Neural progenitor cell (in vitro differentiated cells): Measurements from ENCODE around the gene ZBTB7B. TPM values are rescaled to one million over a fixed set of nuclear protein-coding genes. Genes with fewer than 3 reads are reported as not detected.

ENCODE experiments used
- DNase-seq: peaks from one replicate; pipeline ENCODE4 v3.0.0-alpha.2; 2016; ENCODE audit warnings: low spot score
- H2AFZ ChIP-seq: fragments of 200-600 bp; sonication (generic); replicated peaks from 2 replicates; pipeline ENCODE4 v1.6.1; 2016; ENCODE audit warnings: antibody characterized with exemption
- H3F3A ChIP-seq: fragments of 200-600 bp; sonication (generic); 2 replicates; pipeline ENCODE4 v1.6.1; 2016; ENCODE audit warnings: antibody characterized with exemption, low read depth
- H3K27ac ChIP-seq: fragments of 200-600 bp; sonication (generic); 2 replicates; pipeline ENCODE4 v1.5.1; 2016; ENCODE audit warnings: mild to moderate bottlenecking
- H3K27me3 ChIP-seq: fragments of 200-600 bp; sonication (generic); 2 replicates; pipeline ENCODE4 v1.6.1; 2016; ENCODE audit warnings: mild to moderate bottlenecking, moderate library complexity
- H3K36me3 ChIP-seq: fragments of 200-600 bp; sonication (generic); 2 replicates; pipeline ENCODE4 v1.5.1; 2016
- H3K4me1 ChIP-seq: fragments of 200-600 bp; sonication (generic); 2 replicates; pipeline ENCODE4 v1.6.1; 2016; ENCODE audit warnings: mixed run types
- H3K4me2 ChIP-seq: fragments of 200-600 bp; sonication (generic); 2 replicates; pipeline ENCODE4 v1.6.1; 2016
- H3K4me3 ChIP-seq: fragments of 200-600 bp; sonication (generic); 2 replicates; pipeline ENCODE4 v1.5.1; 2016
- H3K79me2 ChIP-seq: fragments of 200-600 bp; sonication (generic); 2 replicates; pipeline ENCODE4 v1.6.1; 2016; ENCODE audit warnings: low read depth
- H3K9ac ChIP-seq: fragments of 200-600 bp; sonication (generic); 2 replicates; pipeline ENCODE4 v1.6.1; 2016
- H3K9me3 ChIP-seq: fragments of 200-600 bp; sonication (generic); 2 replicates; pipeline ENCODE4 v1.5.1; 2016; ENCODE audit warnings: low read depth
- H4K20me1 ChIP-seq: fragments of 200-600 bp; sonication (generic); 2 replicates; pipeline ENCODE4 v1.6.1; 2016; ENCODE audit warnings: low read depth
- H3K27ac Mint-ChIP-seq: 3 replicates; pipeline ENCODE4 v1.8.0; 2021; ENCODE audit warnings: mixed read lengths
- H3K27me3 Mint-ChIP-seq: 2 replicates; pipeline ENCODE4 v1.8.0; 2022; ENCODE audit warnings: low read depth, mild to moderate bottlenecking, inconsistent platforms, moderate library complexity, mixed read lengths; ENCODE audit not compliant: insufficient read depth
- H3K36me3 Mint-ChIP-seq: 3 replicates; pipeline ENCODE4 v1.8.0; 2021; ENCODE audit warnings: mixed read lengths
- H3K4me1 Mint-ChIP-seq: 3 replicates; pipeline ENCODE4 v1.8.0; 2021; ENCODE audit warnings: mixed read lengths
- H3K4me3 Mint-ChIP-seq: 3 replicates; pipeline ENCODE4 v1.8.0; 2021; ENCODE audit warnings: mild to moderate bottlenecking, moderate library complexity, mixed read lengths
- H3K9me3 Mint-ChIP-seq: 3 replicates; pipeline ENCODE4 v1.8.0; 2020; ENCODE audit warnings: mixed read lengths
- CTCF ChIP-seq: fragments of 200-600 bp; sonication (generic); IDR thresholded peaks from 2 replicates; pipeline ENCODE4 v1.5.1; 2017; ENCODE audit warnings: antibody characterized with exemption, mild to moderate bottlenecking
- EZH2 ChIP-seq: fragments of 200-600 bp; sonication (generic); IDR thresholded peaks from 2 replicates; pipeline ENCODE4 v1.6.1; 2017; ENCODE audit warnings: antibody characterized with exemption, mild to moderate bottlenecking, moderate library complexity
- EZH2phosphoT487 ChIP-seq: fragments of 200-600 bp; sonication (generic); IDR thresholded peaks from 2 replicates; pipeline ENCODE4 v1.6.1; 2017; ENCODE audit warnings: antibody characterized with exemption
- total RNA-seq: library from RNA; depleted of rRNA; stranded (reverse); fragments of >200 nt; gene quantifications from 2 replicates; pipeline ENCODE4 v1.2.3, GENCODE V29; 2015; ENCODE audit warnings: low replicate concordance

Gene ZBTB7B
- total RNA-seq, 1 donor from 2014 or later: 4.7 TPM

- no peak for TF ChIP-seq EZH2
- no peak for TF ChIP-seq CTCF
- no peak for TF ChIP-seq EZH2phosphoT487
- Mint-ChIP-seq H3K36me3 (no peaks in the 10 kb centered on the region), H3K27ac (no peak overlapping the region), H3K27me3 (peaks cover 6% of the 10 kb centered on the region), H3K9me3 (no peaks in the 10 kb centered on the region), H3K4me3 (no peak overlapping the region), H3K4me1 (peaks cover 5% of the 10 kb centered on the region)
- Histone ChIP-seq H3K4me1 (no peaks in the 10 kb centered on the region), H3K27ac (no peak overlapping the region), H3K36me3 (no peaks in the 10 kb centered on the region), H3K4me3 (no peak overlapping the region), H3K4me2 (no peak overlapping the region), H3K9me3 (no peaks in the 10 kb centered on the region), H3K79me2 (no peaks in the 10 kb centered on the region), H4K20me1 (no peaks in the 10 kb centered on the region), H2AFZ (no peak overlapping the region), H3K9ac (no peak overlapping the region), H3K27me3 (no peaks in the 10 kb centered on the region), H3F3A (no peaks in the 10 kb centered on the region)
- DNase-seq: no peak
These were observed 28.3 kb downstream of the ZBTB7B start for GRCh38 chr1:155030899-155031298.

GRCh38 chr1:155032886-155033285 is 30.3 kb downstream of the ZBTB7B start:
- Histone ChIP-seq H3K4me3 (no peak overlapping the region), H2AFZ (no peak overlapping the region), H3K27me3 (no peaks in the 10 kb centered on the region), H3F3A (no peaks in the 10 kb centered on the region), H3K79me2 (no peaks in the 10 kb centered on the region), H4K20me1 (no peaks in the 10 kb centered on the region), H3K9me3 (no peaks in the 10 kb centered on the region), H3K9ac (no peak overlapping the region), H3K27ac (no peak overlapping the region), H3K4me2 (no peak overlapping the region), H3K4me1 (peaks cover 12% of the 10 kb centered on the region), H3K36me3 (no peaks in the 10 kb centered on the region)
- no peak for TF ChIP-seq CTCF
- TF ChIP-seq EZH2: no peak
- no peak for TF ChIP-seq EZH2phosphoT487
- H3K4me3 Mint-ChIP-seq: no peak overlapping the region
- H3K36me3 Mint-ChIP-seq: no peaks in the 10 kb centered on the region
- no peak for DNase-seq
- H3K4me1 Mint-ChIP-seq: peaks cover 15% of the 10 kb centered on the region
- no peaks in the 10 kb centered on the region for H3K9me3 Mint-ChIP-seq
- peaks cover 9% of the 10 kb centered on the region for H3K27me3 Mint-ChIP-seq
- no peak overlapping the region for H3K27ac Mint-ChIP-seq

DNA sequence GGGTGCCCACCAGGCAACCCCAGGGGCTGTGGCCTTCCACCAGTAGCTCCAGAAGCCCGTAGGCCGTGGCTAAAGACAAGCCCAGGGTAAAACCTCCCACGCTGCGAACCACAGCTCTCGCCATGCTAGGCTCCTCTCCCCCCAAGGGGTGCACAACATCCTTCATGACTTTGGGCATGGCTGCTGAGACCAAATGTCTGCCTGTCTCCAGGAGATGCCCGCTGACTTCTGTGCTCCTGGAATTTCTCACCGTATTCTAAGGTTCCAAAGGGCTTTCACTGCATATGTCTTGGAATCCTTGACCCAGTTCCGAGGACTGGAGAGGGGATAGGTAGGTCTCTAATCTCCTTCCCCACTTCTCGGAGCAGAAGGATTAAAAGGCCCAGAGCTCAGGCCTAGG is 30.9 kb downstream of the ZBTB7B start, which contains the start of the genes DCST1 and DCST2:
Gene DCST1, plus strand, starts transcription at position 301 of the 400 bp plus-strand sequence. CDS start 213 bp downstream, outside the sequence.
Gene DCST2, minus strand, starts transcription at position 258 of the 400 bp plus-strand sequence. Its CDS starts 80 bp downstream, at position 178.
- Histone ChIP-seq H3K4me1 (peaks cover 12% of the 10 kb centered on the region), H3K27ac (no peak within 1 kb of the TSS), H4K20me1 (no peaks in the 10 kb centered on the region), H3K9ac (no peak within 1 kb of the TSS), H3K9me3 (no peaks in the 10 kb centered on the region), H3K36me3 (no peaks in the 10 kb centered on the region), H3K4me3 (no peak within 1 kb of the TSS), H3F3A (no peaks in the 10 kb centered on the region), H3K79me2 (no peaks in the 10 kb centered on the region), H3K4me2 (no peak within 1 kb of the TSS), H3K27me3 (no peaks in the 10 kb centered on the region), H2AFZ (no peak within 1 kb of the TSS)
- no peak for DNase-seq
- no peaks in the 10 kb centered on the region for H3K9me3 Mint-ChIP-seq
- TF ChIP-seq CTCF: no peak
- no peak for TF ChIP-seq EZH2
- no peak for TF ChIP-seq EZH2phosphoT487
- peaks cover 16% of the 10 kb centered on the region for H3K4me1 Mint-ChIP-seq
- H3K36me3 Mint-ChIP-seq: no peaks in the 10 kb centered on the region
- no peak within 1 kb of the TSS for H3K4me3 Mint-ChIP-seq
- H3K27me3 Mint-ChIP-seq: peaks cover 9% of the 10 kb centered on the region
- peak within 1 kb of the TSS; percentile 80 for H3K27ac Mint-ChIP-seq
